ENCODE results near the gene SELP. TPM values are rescaled to one million over a fixed set of nuclear protein-coding genes. Genes with fewer than 3 reads are reported as not detected.

SELP gene
- total and polyA plus RNA-seq, 2 of the 13 experiments (the other 11 are each of a cell fraction or from before 2014, with no cell fraction given) = 0.11 TPM; not detected in 1

DNA sequence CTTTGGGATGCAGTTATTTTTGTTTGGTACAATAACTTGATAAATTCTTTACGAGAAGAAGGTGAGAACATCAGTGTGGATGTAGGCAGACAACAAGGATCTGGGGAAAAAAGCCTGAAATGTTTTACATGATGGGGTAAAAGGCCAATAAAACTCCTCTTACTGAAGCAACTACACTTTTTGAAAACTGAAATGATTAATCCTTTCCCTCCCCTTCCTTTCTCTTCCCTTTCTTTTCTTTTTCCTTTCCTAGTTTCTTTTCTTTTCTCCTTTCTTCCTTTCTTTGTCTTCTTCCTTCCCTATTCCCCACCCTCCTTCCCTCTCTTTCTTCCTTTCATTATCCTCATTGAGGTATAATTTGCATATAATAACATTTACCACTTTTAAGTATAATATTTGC lies 68.2 kb downstream of the SELP start:
- Histone ChIP-seq H3K79me2 (ENCODE audit: insufficient read depth, low read length) (peaks cover 2% of the 10 kb centered on the region), H3K4me1 (ENCODE audit: insufficient read depth, low read length) (peaks cover 25% of the 10 kb centered on the region), H3K9me3 (ENCODE audit: low read length) (peaks cover 13% of the 10 kb centered on the region), H2AFZ (ENCODE audit: low read length) (no peak overlapping the region), H3K27me3 (ENCODE audit: control insufficient read depth in 1 of 2, insufficient read depth in 2 of 2, low read length in 2 of 2) (no peaks in the 10 kb centered on the region), H3K27ac (ENCODE audit: extremely low read length, insufficient read depth, low read length) (no peak overlapping the region), H3K36me3 (replicated peaks in 1 of 2; ENCODE audit: control insufficient read depth in 1 of 2, insufficient read depth in 2 of 2, low read length in 2 of 2) (peaks cover 28 to 72% of the 10 kb centered on the region in 2 experiments), H4K20me1 (ENCODE audit: insufficient read depth, low read length) (no peaks in the 10 kb centered on the region), H3K4me2 (ENCODE audit: low read depth, low read length) (no peak overlapping the region), H3K9ac (ENCODE audit: insufficient read depth, low read depth, low read length) (no peak overlapping the region), H3K4me3 (replicated peaks in 1 of 3; ENCODE audit: insufficient read depth in 1 of 3, low read depth in 2 of 3, low read length in 3 of 3) (no peak overlapping the region)
- TF ChIP-seq HNRNPK (IDR thresholded peaks at IDR 0.05; ENCODE audit: low read depth, low read length, poor library complexity, severe bottlenecking) (peak; percentile 82), ZNF34 (CRISPR knock-in tag; IDR thresholded peaks at IDR 0.05; ENCODE audit: borderline replicate concordance) (no peak), MAFK (conservative IDR thresholded peaks at IDR 0.05 in 1 of 2, IDR thresholded peaks at IDR 0.05 in 1 of 2; ENCODE audit: low read length in 2 of 2) (0 out of 4 replicates have a peak, but pooled peaks of 1 of the 2 experiments have one; percentile 19), AGO2 (optimal IDR thresholded peaks at IDR 0.05; ENCODE audit: low read depth, low read length) (peak; percentile 7), RNF2 (conservative IDR thresholded peaks at IDR 0.05; ENCODE audit: low read depth) (no peak)
- TF ChIP-seq, protein P1, sequence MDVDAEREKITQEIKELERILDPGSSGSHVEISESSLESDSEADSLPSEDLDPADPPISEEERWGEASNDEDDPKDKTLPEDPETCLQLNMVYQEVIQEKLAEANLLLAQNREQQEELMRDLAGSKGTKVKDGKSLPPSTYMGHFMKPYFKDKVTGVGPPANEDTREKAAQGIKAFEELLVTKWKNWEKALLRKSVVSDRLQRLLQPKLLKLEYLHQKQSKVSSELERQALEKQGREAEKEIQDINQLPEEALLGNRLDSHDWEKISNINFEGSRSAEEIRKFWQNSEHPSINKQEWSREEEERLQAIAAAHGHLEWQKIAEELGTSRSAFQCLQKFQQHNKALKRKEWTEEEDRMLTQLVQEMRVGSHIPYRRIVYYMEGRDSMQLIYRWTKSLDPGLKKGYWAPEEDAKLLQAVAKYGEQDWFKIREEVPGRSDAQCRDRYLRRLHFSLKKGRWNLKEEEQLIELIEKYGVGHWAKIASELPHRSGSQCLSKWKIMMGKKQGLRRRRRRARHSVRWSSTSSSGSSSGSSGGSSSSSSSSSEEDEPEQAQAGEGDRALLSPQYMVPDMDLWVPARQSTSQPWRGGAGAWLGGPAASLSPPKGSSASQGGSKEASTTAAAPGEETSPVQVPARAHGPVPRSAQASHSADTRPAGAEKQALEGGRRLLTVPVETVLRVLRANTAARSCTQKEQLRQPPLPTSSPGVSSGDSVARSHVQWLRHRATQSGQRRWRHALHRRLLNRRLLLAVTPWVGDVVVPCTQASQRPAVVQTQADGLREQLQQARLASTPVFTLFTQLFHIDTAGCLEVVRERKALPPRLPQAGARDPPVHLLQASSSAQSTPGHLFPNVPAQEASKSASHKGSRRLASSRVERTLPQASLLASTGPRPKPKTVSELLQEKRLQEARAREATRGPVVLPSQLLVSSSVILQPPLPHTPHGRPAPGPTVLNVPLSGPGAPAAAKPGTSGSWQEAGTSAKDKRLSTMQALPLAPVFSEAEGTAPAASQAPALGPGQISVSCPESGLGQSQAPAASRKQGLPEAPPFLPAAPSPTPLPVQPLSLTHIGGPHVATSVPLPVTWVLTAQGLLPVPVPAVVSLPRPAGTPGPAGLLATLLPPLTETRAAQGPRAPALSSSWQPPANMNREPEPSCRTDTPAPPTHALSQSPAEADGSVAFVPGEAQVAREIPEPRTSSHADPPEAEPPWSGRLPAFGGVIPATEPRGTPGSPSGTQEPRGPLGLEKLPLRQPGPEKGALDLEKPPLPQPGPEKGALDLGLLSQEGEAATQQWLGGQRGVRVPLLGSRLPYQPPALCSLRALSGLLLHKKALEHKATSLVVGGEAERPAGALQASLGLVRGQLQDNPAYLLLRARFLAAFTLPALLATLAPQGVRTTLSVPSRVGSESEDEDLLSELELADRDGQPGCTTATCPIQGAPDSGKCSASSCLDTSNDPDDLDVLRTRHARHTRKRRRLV (CRISPR knock-in tag; IDR thresholded peaks at IDR 0.05) = no peak
- in situ Hi-C loops (cut with HindIII; ENCODE audit: extremely low pct_ligation_motif_present, low pct_unique_long_range_greater_than_20kb) = no loop called here
- DNase-seq (ENCODE audit: low spot score) = no peak
- no peak for ATAC-seq
- no peak for FAIRE-seq
- intact Hi-C loops (cut with micrococcal nuclease; ENCODE audit: unreplicated experiment) = no loop called here
- 57% methylated on average over 1 of the region's 1 CpG for WGBS (ENCODE audit: low lambda C conversion rate)
- BruUV-seq (replicated peaks) = no TSS peak
- ChIA-PET POLR2A (interaction anchor here (1.5 kb wide), 1 partner anchor 25 kb away, joined by 4 read pairs; the partner anchor contains the start of gene F5), CTCF (ENCODE audit: low intra/inter-chr PET ratio, low total read pairs) (no interaction called here)

Measured in HepG2 (cell line).